ENCODE measurements around the gene CCDC63.
"Not testable (repeated sequence)": the region's sequence is repeated elsewhere in the genome, so short reads cannot be mapped to it uniquely, and the experiment has no call there.

CCDC63 gene

DNA sequence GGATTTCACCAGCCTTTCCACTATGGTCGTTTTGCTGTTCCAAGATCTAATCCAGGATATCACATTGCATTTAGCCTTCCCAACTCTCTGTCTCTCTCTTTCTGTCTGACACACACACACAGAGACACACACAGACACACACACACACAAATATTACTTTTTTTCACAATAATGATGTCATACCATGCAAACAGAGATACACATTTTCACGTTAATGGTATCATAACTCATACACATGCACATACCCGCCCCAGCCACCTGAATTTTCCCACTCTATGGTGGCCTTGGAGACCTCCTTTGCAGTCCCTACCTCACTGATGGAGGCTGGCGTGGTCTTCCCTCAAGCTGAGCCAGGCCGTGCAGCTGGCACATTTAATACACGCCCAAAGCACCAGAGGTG is 80.8 kb downstream of the CCDC63 start:
- FAIRE-seq = no peak

DNA sequence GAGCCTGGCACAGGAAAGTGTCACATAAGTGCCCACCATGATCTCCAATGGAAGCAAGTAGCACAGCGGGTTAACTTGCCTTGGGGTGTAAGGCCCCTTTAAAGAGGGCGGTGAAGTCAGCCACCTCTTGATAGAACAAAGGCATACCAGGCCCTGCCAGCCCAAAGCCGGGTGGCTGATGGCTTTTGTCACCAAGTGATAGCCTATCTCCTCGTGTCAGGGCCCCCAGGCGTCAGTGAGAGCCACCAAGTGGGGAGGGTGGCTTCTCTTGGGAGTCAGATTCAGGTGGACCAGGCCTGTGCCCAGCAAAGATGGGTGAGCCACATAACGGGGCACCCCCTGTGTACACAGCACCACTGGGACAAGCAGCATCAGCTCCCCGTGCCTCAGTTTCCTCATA is 81.9 kb downstream of the CCDC63 start:
- FAIRE-seq = no peak

DNA sequence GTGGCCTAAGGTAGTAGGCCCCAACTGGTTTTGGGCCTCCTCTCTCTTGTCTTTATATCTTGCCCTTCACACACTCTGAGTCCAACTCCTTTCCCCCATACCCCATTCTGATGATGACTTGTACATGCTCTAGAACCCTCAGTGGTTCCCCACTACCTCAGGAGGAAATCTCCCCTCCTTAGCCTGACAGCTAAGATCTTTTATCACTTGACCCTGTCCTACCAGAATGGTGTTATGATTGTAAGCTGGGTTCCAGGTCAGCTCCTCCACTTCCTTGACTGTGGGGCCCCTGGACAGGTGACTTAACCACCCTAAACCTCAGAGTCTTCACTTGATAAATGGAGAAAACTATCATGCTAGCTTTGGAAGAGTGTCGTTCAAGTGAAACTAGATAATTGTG is 83.0 kb downstream of the CCDC63 start:
- FAIRE-seq = no peak

DNA sequence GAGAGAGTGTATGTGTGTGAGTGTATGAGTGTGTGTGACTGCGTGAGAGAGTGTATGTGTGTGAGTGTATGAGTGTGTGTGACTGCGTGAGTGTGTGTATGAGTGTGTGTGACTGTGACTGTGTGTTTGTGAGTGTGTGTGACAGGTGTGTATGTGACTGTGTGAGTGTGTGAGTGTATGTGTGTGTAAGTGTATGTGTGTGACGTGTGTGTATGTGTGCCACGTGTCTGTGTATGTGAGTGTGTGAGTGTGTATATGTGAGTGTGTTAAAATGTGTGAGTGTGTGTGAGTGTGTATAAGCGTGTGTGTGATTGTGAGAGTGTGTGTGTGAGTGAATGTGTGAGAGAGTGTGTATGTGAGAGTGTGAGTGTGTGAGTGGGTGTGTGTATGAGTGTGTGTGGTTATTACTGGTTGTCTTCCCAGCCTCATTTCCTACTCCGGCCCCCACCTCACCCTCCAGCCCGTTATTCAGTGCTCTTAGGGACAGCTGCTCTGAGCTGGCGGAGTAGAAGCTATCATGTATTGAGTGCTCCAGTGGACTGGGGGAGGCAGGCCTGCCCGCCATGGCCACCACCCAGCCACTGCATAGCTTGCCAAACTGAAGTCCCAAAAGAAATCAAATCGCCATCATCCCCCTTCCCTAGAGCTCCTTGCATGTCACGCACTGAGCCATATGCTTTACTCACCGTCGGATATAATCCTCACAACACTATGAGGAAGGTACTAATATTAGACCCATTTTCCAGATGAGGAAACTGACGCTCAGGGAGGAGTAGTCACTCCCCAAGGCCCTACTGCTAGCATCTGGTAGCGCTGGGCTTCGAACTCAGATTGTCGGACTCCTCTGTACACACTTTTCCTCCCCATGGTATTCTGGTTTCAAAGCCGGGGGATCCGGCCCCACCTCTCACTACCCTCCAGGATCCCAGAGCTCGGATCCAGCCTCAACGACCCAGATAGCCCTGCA is 83.8 kb downstream of the CCDC63 start:
- no peak for FAIRE-seq

DNA sequence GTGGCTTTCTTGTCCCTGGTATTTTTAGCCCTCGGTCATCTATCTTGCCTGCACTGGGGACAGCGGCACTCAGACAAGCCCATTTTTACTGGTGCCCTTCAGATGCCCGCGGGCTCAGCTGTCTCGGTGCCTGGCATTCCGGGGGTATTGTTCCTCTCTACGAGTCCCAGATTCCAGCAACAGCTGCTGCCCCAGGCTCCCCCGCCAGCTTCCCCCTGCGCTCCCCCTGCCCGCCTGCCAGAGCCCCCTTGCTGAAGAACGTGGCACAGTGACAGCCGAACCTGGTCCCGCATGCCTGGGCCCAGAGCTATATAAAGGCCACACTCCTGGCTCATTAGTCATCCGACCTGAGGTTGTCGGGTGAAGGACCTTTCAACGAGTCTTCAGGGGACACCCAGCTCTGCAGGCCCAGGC is 84.5 kb downstream of the CCDC63 start:
- no peak for FAIRE-seq

DNA sequence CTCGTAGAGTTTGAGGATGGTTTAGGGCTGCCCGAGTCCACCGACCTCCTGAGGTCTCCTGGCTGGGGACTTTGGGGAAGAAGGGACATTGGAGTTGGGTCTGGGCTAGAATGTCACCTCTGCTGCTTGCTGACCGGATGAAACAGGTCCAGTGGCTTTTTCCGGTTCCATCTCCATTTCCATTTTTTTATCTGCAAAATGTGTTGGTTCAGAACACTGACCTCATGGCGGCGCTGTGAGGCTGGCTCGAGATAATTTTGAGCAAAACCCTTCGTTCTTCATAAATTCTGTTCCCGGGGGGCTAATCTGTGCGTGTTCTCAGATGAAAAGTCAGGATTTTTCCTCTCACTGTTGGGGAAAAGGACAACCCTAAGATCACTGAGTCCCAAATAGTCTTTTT is 85.3 kb downstream of the CCDC63 start:
- FAIRE-seq = no peak

DNA sequence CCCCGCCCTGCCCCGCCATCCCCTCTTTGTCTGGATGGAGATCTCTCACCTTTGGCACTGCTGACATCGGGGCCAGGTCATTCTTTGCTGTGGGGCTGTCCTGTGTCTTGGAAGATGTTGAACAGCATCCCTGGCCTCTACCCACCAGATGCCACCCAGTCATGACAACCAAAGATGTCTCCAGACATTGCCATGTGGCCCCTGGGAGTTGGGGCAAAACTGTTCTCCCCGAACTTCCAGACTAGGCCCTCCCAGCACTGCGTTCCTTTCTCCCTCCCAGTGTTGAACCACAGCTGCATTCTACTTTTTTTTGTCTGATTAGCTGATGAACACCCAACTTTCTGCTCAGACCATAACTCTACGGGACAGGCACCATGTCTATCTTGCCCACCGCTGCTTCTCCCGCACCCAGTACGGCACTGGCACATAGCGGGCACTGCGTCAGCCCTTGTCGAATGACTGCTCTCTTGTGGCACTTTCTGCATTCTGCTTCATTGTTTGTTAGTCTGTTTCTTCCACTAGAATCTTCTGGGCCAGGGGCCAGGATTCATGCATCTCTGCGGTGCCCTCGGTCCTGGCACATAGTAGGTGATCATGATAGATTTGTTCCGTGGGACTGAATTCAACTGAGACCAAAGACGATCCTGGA is 86.7 kb downstream of the CCDC63 start:
- FAIRE-seq = no peak

DNA sequence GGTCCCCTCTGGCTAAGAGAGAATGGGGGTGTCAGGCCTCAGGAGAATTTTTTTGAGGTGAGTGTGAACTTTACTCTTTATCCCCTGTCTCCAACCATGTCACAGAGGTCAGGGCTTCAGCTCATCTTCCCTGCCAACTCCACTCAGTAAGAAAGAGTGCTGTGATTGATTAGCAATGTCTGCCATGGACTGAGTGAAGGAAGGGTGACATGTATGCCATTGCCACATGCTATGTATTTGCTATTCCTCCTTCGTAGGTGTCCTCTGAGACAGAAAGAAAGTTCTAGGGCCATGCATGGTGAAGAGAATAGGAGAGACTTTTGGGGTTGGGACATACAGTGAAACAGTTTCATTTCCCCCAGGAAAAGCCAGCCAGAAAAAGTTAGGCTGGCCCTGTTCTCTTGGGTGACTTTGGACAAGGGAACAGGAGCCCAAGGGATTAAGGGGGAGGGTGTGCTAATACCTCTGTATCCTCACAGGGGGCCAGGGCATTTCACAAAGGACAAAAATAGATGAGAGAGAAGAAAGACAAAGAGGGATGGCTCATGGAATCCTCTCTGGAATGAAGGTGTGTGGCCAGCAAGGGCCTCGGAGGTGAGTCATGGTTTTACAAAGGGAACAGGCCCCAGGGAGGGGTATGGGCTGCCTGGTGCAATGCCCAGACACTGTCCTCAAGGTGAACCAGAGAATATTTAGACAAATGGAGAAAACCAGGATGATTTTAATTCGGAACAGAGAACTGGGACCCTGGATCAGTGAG is 87.5 kb downstream of the CCDC63 start:
- no peak for FAIRE-seq

DNA sequence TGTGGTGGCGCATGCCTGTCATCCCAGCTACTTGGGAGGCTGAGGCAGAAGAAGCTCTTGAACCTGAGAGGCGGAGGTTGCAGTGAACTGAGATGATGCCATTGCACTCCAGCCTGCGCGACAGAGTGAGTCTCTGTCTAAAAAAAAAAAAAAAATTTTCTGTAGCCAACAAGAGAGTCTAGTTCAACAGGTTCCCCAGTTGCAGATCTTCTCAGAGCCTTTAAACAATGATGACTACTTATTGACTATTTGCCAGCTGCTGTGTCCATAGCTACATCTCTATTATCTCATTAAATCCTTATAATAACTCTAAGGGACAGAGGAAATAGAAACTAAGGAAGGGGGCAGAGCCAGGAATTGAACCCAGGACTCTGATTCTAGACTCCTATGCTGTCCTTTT is 88.8 kb downstream of the CCDC63 start:
- no peak for FAIRE-seq

DNA sequence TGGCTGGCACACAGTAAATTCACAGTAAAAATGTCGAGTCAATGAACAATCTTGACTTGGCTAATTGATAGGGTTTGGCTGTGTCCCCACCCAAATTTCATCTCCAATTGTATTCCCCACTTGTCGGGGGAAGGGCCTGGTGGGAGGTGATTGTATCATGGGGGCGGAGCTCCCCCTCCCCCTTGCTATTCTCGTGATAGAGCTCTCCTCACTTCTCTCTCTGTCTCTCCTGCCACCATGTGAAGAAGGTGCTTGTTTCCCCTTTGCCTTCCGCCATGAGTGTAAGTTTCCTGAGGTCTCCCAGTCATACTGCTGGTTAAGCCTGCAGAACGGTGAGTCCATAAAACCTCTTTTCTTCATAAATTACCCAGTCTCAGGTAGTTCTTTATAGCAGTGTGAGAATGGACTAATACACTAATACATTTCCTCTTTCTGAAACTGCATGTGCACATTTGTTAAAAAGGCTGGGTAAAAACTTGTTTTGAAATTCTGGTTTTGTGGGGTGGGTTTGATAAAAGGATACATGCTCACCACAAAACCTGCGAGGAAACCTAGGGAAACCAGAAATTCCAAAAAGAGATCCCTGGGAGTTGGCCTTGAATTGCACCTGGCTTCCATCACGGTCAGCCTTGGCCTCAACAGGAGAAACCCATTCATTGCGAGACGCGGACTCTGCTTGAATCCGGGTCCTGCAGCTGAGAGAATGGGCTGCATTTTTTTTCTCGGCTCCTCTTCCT is 89.7 kb downstream of the CCDC63 start:
- no peak for FAIRE-seq

DNA sequence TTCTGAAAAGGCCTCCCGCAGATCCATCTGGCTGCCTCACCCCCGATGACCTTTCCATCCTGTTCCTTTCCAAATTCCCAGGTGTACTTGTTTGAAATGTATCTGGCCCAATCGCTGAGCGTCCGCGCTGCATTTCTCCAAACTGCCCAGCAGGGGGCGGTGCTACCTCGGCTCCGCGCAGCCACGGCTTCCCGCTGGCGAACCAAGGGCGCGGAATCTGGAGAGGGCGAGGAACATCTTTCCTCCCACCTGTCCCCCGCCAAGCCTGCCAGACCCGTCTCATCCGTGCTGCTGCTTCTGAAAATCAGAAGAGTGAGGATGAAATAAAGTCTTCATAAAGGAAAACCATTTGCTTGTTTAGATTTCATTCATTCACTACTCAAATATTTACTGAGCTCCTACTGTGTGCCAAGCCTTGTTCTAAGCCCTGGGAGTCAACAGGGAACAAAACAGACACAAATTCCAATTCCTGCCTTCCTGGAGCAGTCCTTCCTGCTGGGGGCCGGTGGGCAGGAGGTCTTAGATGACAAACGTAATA is 90.4 kb downstream of the CCDC63 start:
- no peak for FAIRE-seq

DNA sequence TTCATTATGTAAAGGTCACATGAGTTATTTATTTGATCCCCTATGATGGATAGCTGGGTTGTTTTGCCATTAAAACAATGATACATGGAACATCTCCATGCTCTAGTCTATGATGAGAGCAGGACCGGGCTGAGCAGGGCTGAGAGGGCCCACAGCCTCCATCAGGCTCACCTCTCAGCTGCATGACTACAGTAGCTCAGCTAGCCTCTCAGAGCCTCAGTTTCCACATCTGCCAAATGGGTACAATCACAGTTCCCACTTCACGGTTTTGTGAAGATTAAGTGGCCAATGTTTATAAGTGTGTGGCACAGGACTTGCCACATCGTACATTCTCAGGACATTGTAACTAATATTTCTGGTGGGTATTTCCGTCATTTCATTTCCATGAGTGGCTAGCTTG is 93.5 kb downstream of the CCDC63 start:
- FAIRE-seq = no peak

DNA sequence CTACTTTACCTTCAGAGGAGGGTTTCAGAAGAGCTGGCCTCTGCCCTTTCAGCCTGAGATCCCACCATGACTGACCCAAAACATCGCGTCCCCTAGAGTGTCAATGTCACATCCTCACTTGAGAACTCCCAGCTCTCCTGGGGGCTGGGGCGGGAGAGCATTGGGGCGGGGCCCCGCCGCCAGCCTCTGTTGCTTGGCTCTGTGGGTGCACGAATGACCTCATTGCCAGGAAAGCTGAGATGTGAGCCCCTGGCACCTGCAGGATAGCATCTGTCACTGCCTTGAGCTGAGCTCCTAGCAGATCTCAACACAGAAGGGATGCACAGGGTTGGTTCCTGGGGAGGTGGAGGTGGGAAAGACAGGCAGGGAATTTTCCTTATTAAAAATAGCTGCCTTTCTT is 94.1 kb downstream of the CCDC63 start:
- no peak for FAIRE-seq

DNA sequence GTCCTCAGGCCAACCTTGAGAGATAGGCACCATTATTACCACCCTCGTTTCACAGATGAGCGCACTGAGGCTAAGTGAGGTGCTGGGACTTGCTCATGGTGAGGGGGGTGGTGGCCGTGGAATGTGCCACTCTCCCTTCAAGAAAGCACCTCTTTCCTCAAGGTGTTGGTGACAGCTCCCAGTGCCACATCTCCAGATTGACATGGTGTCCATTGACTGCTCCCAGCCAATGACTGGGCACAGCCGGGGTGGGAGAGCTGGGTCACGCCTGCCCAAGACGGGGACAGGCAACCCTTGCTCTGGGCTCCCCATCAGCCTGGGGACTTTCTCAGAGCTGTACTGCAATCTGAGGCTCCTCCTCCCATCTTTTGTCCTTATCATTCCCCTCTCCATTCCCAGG is 94.6 kb downstream of the CCDC63 start:
- no peak for FAIRE-seq

DNA sequence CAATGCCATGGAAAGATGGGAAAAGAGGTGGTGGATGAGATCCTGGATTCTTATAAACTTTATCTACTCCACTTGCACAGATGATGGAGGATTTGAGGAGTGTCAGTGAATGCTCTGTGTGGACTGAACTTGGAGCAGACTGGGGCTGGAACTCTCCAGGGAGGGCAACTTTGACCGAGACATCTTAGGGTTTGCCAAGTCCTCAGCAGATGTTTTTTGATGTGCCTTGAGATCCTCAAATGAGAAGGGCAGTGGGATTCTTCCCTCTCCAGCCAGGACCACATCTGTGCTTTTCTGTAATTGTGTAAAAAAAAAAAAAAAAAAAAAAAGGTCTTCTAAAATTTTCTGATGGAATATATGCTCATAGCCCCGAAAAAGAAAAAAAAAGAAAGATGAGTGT is 96.6 kb downstream of the CCDC63 start:
- FAIRE-seq = no peak

DNA sequence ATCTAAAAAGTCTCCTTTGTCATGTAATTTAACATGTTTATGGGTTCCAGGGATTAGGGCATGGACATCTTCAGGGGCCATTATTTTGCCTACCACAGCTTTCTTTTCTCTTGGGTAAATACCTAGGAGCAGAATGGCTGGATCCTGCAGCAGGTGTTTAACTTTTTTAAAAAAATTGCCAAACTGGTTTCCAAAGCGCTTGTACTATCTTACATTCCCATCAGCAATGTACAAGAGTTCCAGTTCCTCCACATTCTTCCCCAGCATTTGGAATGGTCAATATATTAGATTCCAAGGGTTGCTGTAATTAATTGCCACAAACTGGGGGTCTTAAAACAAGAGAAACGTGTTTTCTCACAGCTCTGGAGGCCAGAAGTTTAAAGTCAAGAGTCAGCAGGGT is 101.3 kb downstream of the CCDC63 start:
- no peak for FAIRE-seq

DNA sequence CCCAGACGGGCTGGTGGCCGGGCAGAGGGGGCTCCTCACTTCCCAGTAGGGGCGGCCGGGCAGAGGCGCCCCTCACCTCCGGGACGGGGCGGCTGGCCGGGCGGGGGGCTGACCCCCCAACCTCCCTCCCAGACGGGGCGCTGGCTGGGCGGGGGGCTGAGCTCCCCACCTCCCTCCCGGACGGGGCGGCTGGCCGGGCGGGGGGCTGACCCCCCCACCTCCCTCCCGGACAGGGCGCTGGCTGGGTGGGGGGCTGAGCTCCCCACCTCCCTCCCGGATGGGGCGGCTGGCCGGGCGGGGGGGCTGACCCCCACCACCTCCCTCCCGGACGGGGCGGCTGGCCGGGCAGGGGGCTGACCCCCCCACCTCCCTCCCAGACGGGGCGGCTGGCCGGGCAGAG is 103.7 kb downstream of the CCDC63 start:
- not testable (repeated sequence) for FAIRE-seq

DNA sequence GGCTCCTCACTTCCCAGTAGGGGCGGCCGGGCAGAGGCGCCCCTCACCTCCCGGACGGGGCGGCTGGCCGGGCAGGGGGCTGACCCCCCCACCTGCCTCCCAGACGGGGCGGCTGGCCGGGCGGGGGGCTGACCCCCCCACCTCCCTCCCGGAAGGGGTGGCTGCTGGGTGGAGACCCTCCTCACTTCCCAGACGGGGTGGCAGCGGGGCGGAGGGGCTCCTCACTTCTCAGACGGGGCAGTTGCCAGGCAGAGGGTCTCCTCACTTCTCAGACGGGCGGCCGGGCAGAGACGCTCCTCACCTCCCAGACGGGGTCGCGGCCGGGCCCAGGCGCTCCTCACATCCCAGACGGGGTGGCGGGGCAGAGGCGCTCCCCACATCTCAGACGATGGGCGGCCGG is 104.1 kb downstream of the CCDC63 start:
- not testable (repeated sequence) for FAIRE-seq

Measured in TTC549 (cell line).